Tibial artery (tissue), 4 donors: ENCODE measurements around the gene AURKAIP1.

Source experiments
- DNase-seq, 2 donors: peaks; one replicate each; pipeline ENCODE4 v3.0.0-alpha.2; 2019
- H3K27ac ChIP-seq, 2 donors: fragments of 200-600 bp; sonication (generic) in 1 of 2; 1 replicate in 1 of 2; 2 replicates in 1 of 2; pipeline ENCODE4 v1.5.1; 2018 to 2019; ENCODE audit warnings: mild to moderate bottlenecking in 1 of 2
- H3K27me3 ChIP-seq, 2 donors: fragments of 200-600 bp; sonication (generic) in 1 of 2; one replicate each; pipeline versions ENCODE4 v1.5.1 to v1.6.0; 2016 to 2019
- H3K36me3 ChIP-seq, 3 donors: fragments of 200-600 bp; sonication (generic) in 2 of 3; one replicate each; pipeline ENCODE4 v1.5.1; 2016 to 2019; ENCODE audit warnings: mild to moderate bottlenecking in 2 of 3
- H3K4me1 ChIP-seq, 4 donors: fragments of 200-600 bp; sonication (generic) in 2 of 4; 1 replicate in 3 of 4; 2 replicates in 1 of 4; pipeline ENCODE4 v1.5.1; 2016 to 2019
- H3K4me3 ChIP-seq, 2 donors: fragments of 200-600 bp; sonication (generic) in 1 of 2; 1 replicate in 1 of 2; 2 replicates in 1 of 2; pipeline ENCODE4 v1.5.1; 2018 to 2019; ENCODE audit warnings: mild to moderate bottlenecking in 2 of 2
- H3K9me3 ChIP-seq, 3 donors: fragments of 200-600 bp; sonication (generic) in 1 of 3; one replicate each; pipeline ENCODE4 v1.5.1; 2016 to 2019
- CTCF ChIP-seq, 2 experiments: fragments of 200-600 bp in 1 of 2; fragments of 450-650 bp in 1 of 2; IDR thresholded peaks; one replicate each; pipeline ENCODE4 v1.5.1; 2017 to 2019; ENCODE audit warnings: antibody characterized with exemption in 2 of 2, mild to moderate bottlenecking in 1 of 2, moderate library complexity in 1 of 2
- intact Hi-C: fragments of 100-400 bp; cut with DNase I; formaldehyde crosslinking; loops from one replicate; pipeline ENCODE4 v1.15.0; 2023; ENCODE audit warnings: low total_unique reads

AURKAIP1 gene

DNA sequence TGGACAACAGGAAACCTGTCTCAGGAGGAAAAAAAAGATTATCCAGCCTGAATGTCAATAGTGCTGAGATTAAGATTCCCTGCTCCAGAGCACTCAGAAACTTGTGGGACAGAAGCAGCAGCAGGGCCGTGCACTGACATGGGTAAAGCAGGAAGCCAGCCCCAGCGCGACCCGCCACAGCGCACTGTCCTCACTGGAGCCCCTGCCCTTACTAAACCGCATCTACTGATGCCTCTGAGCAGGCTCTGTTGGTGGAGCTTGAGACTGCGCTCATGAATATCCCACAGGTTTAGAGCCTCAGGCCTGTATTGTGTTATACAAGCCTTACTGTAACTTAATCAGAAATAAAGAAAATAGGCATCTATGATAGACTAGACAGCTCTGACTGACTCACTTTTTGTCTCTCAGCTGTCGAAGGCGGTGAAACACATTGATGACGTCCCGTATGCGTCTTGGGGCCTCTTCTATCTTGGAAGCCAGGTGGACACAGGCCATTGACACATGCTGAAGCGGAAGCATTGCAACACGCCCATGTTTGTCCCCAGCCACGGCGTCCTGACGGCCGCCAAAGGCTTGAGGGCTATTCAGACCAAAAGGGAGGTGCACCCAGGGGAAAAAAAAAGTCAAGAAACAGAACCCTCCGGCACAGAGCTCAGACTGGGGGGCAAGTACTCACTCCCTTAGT, 23.0 kb upstream of the AURKAIP1 start:
- Histone ChIP-seq H3K4me3 (peak overlapping the region; percentile 85 to 96), H3K27me3 (no peaks in the 10 kb centered on the region), H3K36me3 (peaks cover 54 to 77% (median 70%) of the 10 kb centered on the region in 3 donors), H3K4me1 (peaks cover 0 to 41% (median 29%) of the 10 kb centered on the region in 4 donors), H3K9me3 (no peaks in the 10 kb centered on the region), H3K27ac (peak overlapping the region; percentile 81 to 92)
- no peak for TF ChIP-seq CTCF (IDR thresholded peaks at IDR 0.05)
- intact Hi-C loops: no loop called here
- DNase-seq: no peak

GRCh38 chr1:1395166-1395565, 20.2 kb upstream of the AURKAIP1 start:
- H3K9me3 ChIP-seq: no peaks in the 10 kb centered on the region
- no peak for DNase-seq
- H3K27me3 ChIP-seq: no peaks in the 10 kb centered on the region
- no peak overlapping the region for H3K27ac ChIP-seq
- no peak overlapping the region for H3K4me3 ChIP-seq
- H3K4me1 ChIP-seq: peaks cover 0 to 32% (median 22%) of the 10 kb centered on the region in 4 donors
- no peak for TF ChIP-seq CTCF (IDR thresholded peaks at IDR 0.05)
- peaks cover 62 to 79% (median 75%) of the 10 kb centered on the region in 3 donors for H3K36me3 ChIP-seq
- intact Hi-C loops: no loop called here

- no peak for TF ChIP-seq CTCF (IDR thresholded peaks at IDR 0.05)
- Histone ChIP-seq H3K9me3 (no peaks in the 10 kb centered on the region), H3K4me3 (no peak overlapping the region), H3K36me3 (peaks cover 72 to 89% (median 85%) of the 10 kb centered on the region in 3 donors), H3K4me1 (peaks cover 0 to 26% (median 17%) of the 10 kb centered on the region in 4 donors), H3K27me3 (no peaks in the 10 kb centered on the region), H3K27ac (no peak overlapping the region)
- intact Hi-C loops: no loop called here
- DNase-seq: no peak
Observed at GRCh38 chr1:1394116-1394515, 19.1 kb upstream of the AURKAIP1 start.

- no peaks in the 10 kb centered on the region for H3K27me3 ChIP-seq
- no peak for TF ChIP-seq CTCF (IDR thresholded peaks at IDR 0.05)
- peaks cover 79 to 96% (median 92%) of the 10 kb centered on the region in 3 donors for H3K36me3 ChIP-seq
- no peak overlapping the region for H3K4me3 ChIP-seq
- H3K27ac ChIP-seq: no peak overlapping the region
- DNase-seq: no peak
- H3K4me1 ChIP-seq: peaks cover 0 to 24% (median 15%) of the 10 kb centered on the region in 4 donors
- no peaks in the 10 kb centered on the region for H3K9me3 ChIP-seq
- intact Hi-C loops: no loop called here
Observed at GRCh38 chr1:1393428-1393827, 18.4 kb upstream of the AURKAIP1 start.

GRCh38 chr1:1393014-1393413, 18.0 kb upstream of the AURKAIP1 start:
- H3K4me1 ChIP-seq: peaks cover 0 to 20% (median 11%) of the 10 kb centered on the region in 4 donors
- no peak for TF ChIP-seq CTCF (IDR thresholded peaks at IDR 0.05)
- DNase-seq: no peak
- H3K36me3 ChIP-seq: peaks cover 83 to 100% (median 96%) of the 10 kb centered on the region in 3 donors
- H3K9me3 ChIP-seq: no peaks in the 10 kb centered on the region
- no peak overlapping the region for H3K4me3 ChIP-seq
- intact Hi-C loops: no loop called here
- no peak overlapping the region for H3K27ac ChIP-seq
- no peaks in the 10 kb centered on the region for H3K27me3 ChIP-seq
